Prostate gland (tissue), 2 donors: ENCODE results near the gene ADAMTS2. TPM values are rescaled to one million over a fixed set of nuclear protein-coding genes. Genes with fewer than 3 reads are reported as not detected.

Source experiments
- DNase-seq: peaks from one replicate; pipeline ENCODE4 v3.0.0-alpha.2; 2019; ENCODE audit warnings: low spot score
- H3K27ac ChIP-seq, 2 donors: fragments of 200-600 bp; sonication (generic); 2 replicates each; pipeline ENCODE4 v1.5.1; 2017 to 2019
- H3K27me3 ChIP-seq: fragments of 200-600 bp; sonication (generic); replicated peaks from 2 replicates; pipeline ENCODE4 v1.5.1; 2019; ENCODE audit not compliant: insufficient read depth
- H3K36me3 ChIP-seq, 2 donors: fragments of 200-600 bp; sonication (generic); 1 replicate in 1 of 2; 2 replicates in 1 of 2; pipeline versions ENCODE4 v1.5.1 to v1.8.1; 2017 to 2019
- H3K4me1 ChIP-seq: fragments of 200-600 bp; sonication (generic); replicated peaks from 2 replicates; pipeline ENCODE4 v1.5.1; 2019
- H3K4me3 ChIP-seq, 2 donors: fragments of 200-600 bp; sonication (generic); 2 replicates each; pipeline ENCODE4 v1.5.1; 2017 to 2019
- H3K9me3 ChIP-seq: fragments of 200-600 bp; sonication (generic); 2 replicates; pipeline ENCODE4 v1.5.1; 2017
- CTCF ChIP-seq, 4 experiments: fragments of 200-600 bp in 2 of 4; fragments of 450-650 bp in 2 of 4; sonication (generic) in 2 of 4; IDR thresholded peaks; 1 replicate in 3 of 4; 2 replicates in 1 of 4; pipeline ENCODE4 v1.5.1; 2016 to 2019; ENCODE audit warnings: antibody characterized with exemption in 4 of 4, mild to moderate bottlenecking in 2 of 4, moderate library complexity in 2 of 4
- POLR2A ChIP-seq: fragments of 450-650 bp; IDR thresholded peaks from one replicate; pipeline ENCODE4 v1.6.1; 2016; ENCODE audit warnings: antibody characterized with exemption, mild to moderate bottlenecking
- POLR2AphosphoS5 ChIP-seq: sonication (generic); formaldehyde crosslinking; IDR thresholded peaks from one replicate; pipeline ENCODE4 v1.6.1; 2017; ENCODE audit warnings: antibody characterized with exemption
- WGBS: methylation state at CpG from one replicate; pipeline ENCODE4 v1.1.5; 2018; 5-methylcytosine and 5-hydroxymethylcytosine counted together
- intact Hi-C: fragments of 100-400 bp; cut with DNase I; formaldehyde crosslinking; loops from one replicate; pipeline ENCODE4 v1.14.2; 2022
- total RNA-seq, 2 donors: library from RNA; depleted of rRNA; stranded (reverse); fragments of >200 nt; gene quantifications; one replicate each; pipeline ENCODE4 v1.1.0, GENCODE V29; 2016

ADAMTS2 gene
- total RNA-seq, 2 donors from 2014 or later = 2.0 to 20.3 TPM

GRCh38 chr5:179131886-179132585, 213.2 kb downstream of the ADAMTS2 start:
- H3K4me3 ChIP-seq = no peak overlapping the region
- intact Hi-C loops = no loop called here

GRCh38 chr5:179131321-179131835, 213.9 kb downstream of the ADAMTS2 start:
- intact Hi-C loops = no loop called here
- WGBS = 86% methylated on average over 10 of the region's 10 CpGs
- Histone ChIP-seq H3K27ac (no peak overlapping the region), H3K36me3 (no peaks in the 10 kb centered on the region), H3K27me3 (no peaks in the 10 kb centered on the region), H3K9me3 (no peaks in the 10 kb centered on the region), H3K4me3 (no peak overlapping the region), H3K4me1 (no peaks in the 10 kb centered on the region)
- TF ChIP-seq POLR2A (no peak), CTCF (IDR thresholded peaks at IDR 0.05) (no peak), POLR2AphosphoS5 (no peak)
- DNase-seq = no peak

More at GRCh38 chr5:179131886-179132585, 213.2 kb downstream of the ADAMTS2 start:
- H3K9me3 ChIP-seq = no peaks in the 10 kb centered on the region
- no peak for DNase-seq
- no peaks in the 10 kb centered on the region for H3K36me3 ChIP-seq
- no peaks in the 10 kb centered on the region for H3K27me3 ChIP-seq
- TF ChIP-seq POLR2A = no peak
- TF ChIP-seq POLR2AphosphoS5 = no peak
- no peak for TF ChIP-seq CTCF (IDR thresholded peaks at IDR 0.05)
- WGBS = 82% methylated on average over 15 of the region's 15 CpGs
- H3K27ac ChIP-seq = no peak overlapping the region
- H3K4me1 ChIP-seq = no peaks in the 10 kb centered on the region

- Histone ChIP-seq H3K36me3 (no peaks in the 10 kb centered on the region), H3K27ac (no peak overlapping the region), H3K27me3 (no peaks in the 10 kb centered on the region), H3K4me1 (no peaks in the 10 kb centered on the region), H3K9me3 (no peaks in the 10 kb centered on the region), H3K4me3 (no peak overlapping the region)
- 91% methylated on average over 14 of the region's 14 CpGs for WGBS
- DNase-seq = no peak
- TF ChIP-seq POLR2A = no peak
- no peak for TF ChIP-seq POLR2AphosphoS5
- no peak for TF ChIP-seq CTCF (IDR thresholded peaks at IDR 0.05)
- intact Hi-C loops = no loop called here
These were observed 215.1 kb downstream of the ADAMTS2 start for GRCh38 chr5:179130101-179130681.

- H3K4me1 ChIP-seq = no peaks in the 10 kb centered on the region
- no peak for DNase-seq
- no peaks in the 10 kb centered on the region for H3K36me3 ChIP-seq
- H3K9me3 ChIP-seq = no peaks in the 10 kb centered on the region
- 79% methylated on average over 14 of the region's 18 CpGs for WGBS
- TF ChIP-seq POLR2A (no peak), POLR2AphosphoS5 (no peak), CTCF (IDR thresholded peaks at IDR 0.05) (no peak)
- H3K27me3 ChIP-seq = no peaks in the 10 kb centered on the region
- intact Hi-C loops = no loop called here
- H3K27ac ChIP-seq = no peak overlapping the region
- H3K4me3 ChIP-seq = no peak overlapping the region
These were observed 215.6 kb downstream of the ADAMTS2 start for GRCh38 chr5:179129607-179130071.
